Type B pancreatic cell (in vitro differentiated cells): ENCODE measurements around the gene NPHS1. TPM values are rescaled to one million over a fixed set of nuclear protein-coding genes. Genes with fewer than 3 reads are reported as not detected.

Experiments used
- DNase-seq: peaks from one replicate; pipeline ENCODE4 v3.0.0; 2021; ENCODE audit warnings: mixed read lengths; ENCODE audit not compliant: unreplicated experiment; ENCODE audit errors: extremely low spot score
- H3K27ac Mint-ChIP-seq: 2 replicates; pipeline ENCODE4 v1.8.0; 2021; ENCODE audit warnings: mild to moderate bottlenecking, mixed read lengths
- H3K27me3 Mint-ChIP-seq: 2 replicates; pipeline ENCODE4 v1.8.0; 2021; ENCODE audit warnings: mixed read lengths
- H3K36me3 Mint-ChIP-seq: 2 replicates; pipeline ENCODE4 v1.8.0; 2021; ENCODE audit warnings: mixed read lengths
- H3K4me1 Mint-ChIP-seq: one replicate; pipeline ENCODE4 v1.8.0; 2021; ENCODE audit warnings: mixed read lengths; ENCODE audit not compliant: unreplicated experiment
- H3K4me3 Mint-ChIP-seq: 2 replicates; pipeline ENCODE4 v1.8.0; 2021; ENCODE audit warnings: mild to moderate bottlenecking, mixed read lengths
- H3K9me3 Mint-ChIP-seq: 2 replicates; pipeline ENCODE4 v1.8.0; 2021; ENCODE audit warnings: mixed read lengths
- CTCF ChIP-seq: fragments of 200-600 bp; sonication (generic); conservative IDR thresholded peaks from 2 replicates; pipeline ENCODE4 v1.5.0; 2021; ENCODE audit warnings: antibody characterized with exemption, mild to moderate bottlenecking
- total RNA-seq: library from RNA; stranded (reverse); gene quantifications from 2 replicates; pipeline ENCODE4 v1.2.1, GENCODE V29; 2021; ENCODE audit warnings: low replicate concordance

The NPHS1 gene
- total RNA-seq, 1 donor from 2014 or later, result 1.9 TPM

DNA sequence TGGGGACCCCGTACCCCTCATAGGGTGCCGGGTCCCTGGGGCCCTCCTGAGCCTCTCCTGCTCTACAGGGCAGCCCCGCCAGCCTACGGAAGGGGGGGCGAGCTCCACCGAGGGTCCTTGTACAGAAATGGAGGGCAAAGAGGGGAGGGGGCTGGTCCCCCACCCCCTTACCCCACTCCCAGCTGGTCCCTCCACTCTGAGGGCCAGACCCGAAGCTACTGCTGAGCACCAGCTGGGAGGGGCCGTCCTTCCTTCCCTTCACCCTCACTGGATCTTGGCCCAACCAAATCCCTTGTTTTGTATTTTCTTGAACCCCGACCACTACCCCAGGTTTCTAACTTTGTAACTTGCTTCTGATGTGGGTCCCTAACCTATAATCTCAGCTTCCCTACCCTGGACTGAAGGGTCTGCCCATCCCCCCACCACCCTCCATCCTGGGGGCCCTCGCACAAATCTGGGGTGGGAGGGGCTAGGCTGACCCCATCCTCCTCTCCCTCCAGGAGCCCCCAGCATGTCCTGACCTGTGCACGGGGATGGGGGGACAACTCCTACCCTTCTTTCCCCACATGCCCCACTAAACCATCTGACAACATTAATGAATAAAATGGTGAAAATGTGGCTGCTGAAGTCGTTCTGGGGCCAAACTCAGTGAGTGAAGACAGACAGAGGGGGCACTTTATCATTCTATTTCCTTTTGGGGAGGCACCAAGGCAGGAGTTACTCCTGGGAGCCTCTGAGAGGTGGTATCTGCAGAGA lies 63.9 kb downstream of the NPHS1 start:
- H3K36me3 Mint-ChIP-seq, result no peaks in the 10 kb centered on the region
- no peaks in the 10 kb centered on the region for H3K27me3 Mint-ChIP-seq
- no peak overlapping the region for H3K27ac Mint-ChIP-seq
- H3K4me3 Mint-ChIP-seq, result no peak overlapping the region
- DNase-seq, result no peak
- no peak for TF ChIP-seq CTCF
- H3K9me3 Mint-ChIP-seq, result no peaks in the 10 kb centered on the region
- no peaks in the 10 kb centered on the region for H3K4me1 Mint-ChIP-seq

- H3K9me3 Mint-ChIP-seq, result no peaks in the 10 kb centered on the region
- H3K27me3 Mint-ChIP-seq, result no peaks in the 10 kb centered on the region
- no peak overlapping the region for H3K4me3 Mint-ChIP-seq
- no peak for DNase-seq
- H3K4me1 Mint-ChIP-seq, result no peaks in the 10 kb centered on the region
- H3K27ac Mint-ChIP-seq, result no peak overlapping the region
- peaks cover 6% of the 10 kb centered on the region for H3K36me3 Mint-ChIP-seq
- TF ChIP-seq CTCF, result no peak
Observed at GRCh38 chr19:35787227-35787799, 65.0 kb downstream of the NPHS1 start.

GRCh38 chr19:35786299-35787160 lies 65.8 kb downstream of the NPHS1 start:
- DNase-seq, result no peak
- TF ChIP-seq CTCF, result no peak
- Mint-ChIP-seq H3K9me3 (no peaks in the 10 kb centered on the region), H3K36me3 (peaks cover 6% of the 10 kb centered on the region), H3K27ac (no peak overlapping the region), H3K27me3 (no peaks in the 10 kb centered on the region), H3K4me1 (no peaks in the 10 kb centered on the region), H3K4me3 (no peak overlapping the region)

GRCh38 chr19:35785339-35785627 lies 67.0 kb downstream of the NPHS1 start:
- Mint-ChIP-seq H3K27me3 (no peaks in the 10 kb centered on the region), H3K27ac (no peak overlapping the region), H3K9me3 (no peaks in the 10 kb centered on the region), H3K4me3 (no peak overlapping the region), H3K36me3 (peaks cover 6% of the 10 kb centered on the region), H3K4me1 (no peaks in the 10 kb centered on the region)
- no peak for DNase-seq
- no peak for TF ChIP-seq CTCF

- Mint-ChIP-seq H3K9me3 (no peaks in the 10 kb centered on the region), H3K4me1 (no peaks in the 10 kb centered on the region), H3K4me3 (no peak overlapping the region), H3K36me3 (peaks cover 6% of the 10 kb centered on the region), H3K27me3 (no peaks in the 10 kb centered on the region), H3K27ac (no peak overlapping the region)
- no peak for DNase-seq
- TF ChIP-seq CTCF, result no peak
Observed at GRCh38 chr19:35784503-35785338, 67.6 kb downstream of the NPHS1 start.
